Testis (tissue), 3 donors: ENCODE data around the gene ECEL1. TPM values are rescaled to one million over a fixed set of nuclear protein-coding genes. Genes with fewer than 3 reads are reported as not detected.
"Not testable (repeated sequence)": the region's sequence is repeated elsewhere in the genome, so short reads cannot be mapped to it uniquely, and the experiment has no call there.

ENCODE experiments used
- DNase-seq: peaks from one replicate; pipeline ENCODE4 v3.0.0-alpha.2; 2019
- H3K27ac ChIP-seq, 2 donors: fragments of 200-600 bp; sonication (generic); one replicate each; pipeline ENCODE4 v1.5.1; 2019
- H3K27me3 ChIP-seq: fragments of 200-600 bp; sonication (generic); one replicate; pipeline ENCODE4 v1.5.1; 2019
- H3K36me3 ChIP-seq: fragments of 200-600 bp; sonication (generic); one replicate; pipeline ENCODE4 v1.5.1; 2017; ENCODE audit warnings: low read depth; ENCODE audit errors: missing control alignments
- H3K4me1 ChIP-seq: fragments of 200-600 bp; sonication (generic); one replicate; pipeline ENCODE4 v1.5.1; 2019
- H3K4me3 ChIP-seq, 2 donors: fragments of 200-600 bp; sonication (generic); one replicate each; pipeline ENCODE4 v1.5.1; 2017 to 2019
- H3K9me3 ChIP-seq: fragments of 200-600 bp; sonication (generic); one replicate; pipeline ENCODE4 v1.5.1; 2017
- CTCF ChIP-seq, 3 experiments: fragments of 450-650 bp in 2 of 3; fragments of 200-600 bp in 1 of 3; sonication (generic) in 1 of 3; IDR thresholded peaks; one replicate each; pipeline ENCODE4 v1.5.1; 2016 to 2019; ENCODE audit warnings: antibody characterized with exemption in 3 of 3, mild to moderate bottlenecking in 2 of 3, moderate library complexity in 1 of 3
- POLR2A ChIP-seq: fragments of 450-650 bp; IDR thresholded peaks from one replicate; pipeline ENCODE4 v1.6.1; 2017; ENCODE audit warnings: antibody characterized with exemption, mild to moderate bottlenecking, moderate library complexity
- WGBS, 2 donors: methylation state at CpG; one replicate each; pipeline ENCODE4 v1.1.5; 2018; 5-methylcytosine and 5-hydroxymethylcytosine counted together
- intact Hi-C: fragments of 100-400 bp; cut with DNase I; formaldehyde crosslinking; loops from one replicate; pipeline ENCODE4 v1.15.1; 2023; ENCODE audit warnings: low total_unique reads
- polyA plus RNA-seq: library from polyadenylated mRNA; stranded (reverse); fragments of 350-450 nt; fragmentation: Illumina TruSeq; extraction: RNeasy Lipid Tissue Mini Kit (QIAGEN cat#74804); gene quantifications from one replicate; pipeline ENCODE4 v1.2.3, GENCODE V29; 2014; ENCODE audit warnings: low read depth, low replicate concordance; ENCODE audit not compliant: insufficient read depth
- total RNA-seq, 2 donors: library from RNA; depleted of rRNA; stranded (reverse); fragments of >200 nt; gene quantifications; one replicate each; pipeline ENCODE4 v1.2.3, GENCODE V29; 2016

ECEL1 gene
- total and polyA plus RNA-seq, 3 donors from 2014 or later = 2.7 to 8.7 (median 4.3) TPM

- 92 to 93% methylated on average over 9 of the region's 9 CpGs for WGBS, 2 donors
- TF ChIP-seq CTCF (IDR thresholded peaks at IDR 0.05) (no peak), POLR2A (no peak)
- no peak overlapping the region for H3K4me3 ChIP-seq
- intact Hi-C loops = no loop called here
- H3K4me1 ChIP-seq = no peaks in the 10 kb centered on the region
- no peaks in the 10 kb centered on the region for H3K36me3 ChIP-seq
- H3K27me3 ChIP-seq = no peaks in the 10 kb centered on the region
- DNase-seq = no peak
- no peak overlapping the region for H3K27ac ChIP-seq
- H3K9me3 ChIP-seq = no peaks in the 10 kb centered on the region
Measured at GRCh38 chr2:232454630-232455029, 33.0 kb downstream of the ECEL1 start.

GRCh38 chr2:232451645-232452044 lies 36.0 kb downstream of the ECEL1 start:
- H3K27ac ChIP-seq, intact Hi-C loops, H3K4me1 ChIP-seq, H3K9me3 ChIP-seq, H3K4me3 ChIP-seq, H3K36me3 ChIP-seq, DNase-seq, H3K27me3 ChIP-seq: not testable (repeated sequence)
- 79 to 97% methylated on average over 2 to 3 of the region's 3 CpGs for WGBS, 2 donors

GRCh38 chr2:232449964-232450363 lies 37.7 kb downstream of the ECEL1 start:
- no peak for DNase-seq
- WGBS, 2 donors = 88 to 95% methylated on average over 8 to 12 of the region's 12 CpGs
- intact Hi-C loops = no loop called here

GRCh38 chr2:232448304-232448690 lies 39.3 kb downstream of the ECEL1 start:
- WGBS, 2 donors = 63 to 67% methylated on average over 10 of the region's 10 CpGs
- no peak for DNase-seq
- Histone ChIP-seq H3K36me3 (no peaks in the 10 kb centered on the region), H3K9me3 (no peaks in the 10 kb centered on the region), H3K27ac (no peak overlapping the region), H3K27me3 (no peaks in the 10 kb centered on the region), H3K4me3 (no peak overlapping the region), H3K4me1 (no peaks in the 10 kb centered on the region)
- TF ChIP-seq POLR2A (no peak), CTCF (IDR thresholded peaks at IDR 0.05) (no peak)
- intact Hi-C loops = no loop called here

More at GRCh38 chr2:232449964-232450363, 37.7 kb downstream of the ECEL1 start:
- H3K9me3 ChIP-seq = no peaks in the 10 kb centered on the region
- no peak for TF ChIP-seq CTCF (IDR thresholded peaks at IDR 0.05)
- no peak for TF ChIP-seq POLR2A
- H3K27ac ChIP-seq = no peak overlapping the region
- no peaks in the 10 kb centered on the region for H3K36me3 ChIP-seq
- no peak overlapping the region for H3K4me3 ChIP-seq
- no peaks in the 10 kb centered on the region for H3K27me3 ChIP-seq
- no peaks in the 10 kb centered on the region for H3K4me1 ChIP-seq

- TF ChIP-seq POLR2A (no peak), CTCF (IDR thresholded peaks at IDR 0.05) (no peak)
- Histone ChIP-seq H3K9me3 (no peaks in the 10 kb centered on the region), H3K27ac (no peak overlapping the region), H3K4me1 (no peaks in the 10 kb centered on the region), H3K4me3 (no peak overlapping the region), H3K36me3 (no peaks in the 10 kb centered on the region), H3K27me3 (no peaks in the 10 kb centered on the region)
- WGBS, 2 donors = 90 to 93% methylated on average over 14 to 18 of the region's 18 CpGs
- DNase-seq = no peak
- intact Hi-C loops = no loop called here
Measured at GRCh38 chr2:232447638-232448303, 39.9 kb downstream of the ECEL1 start.
